PC-9 (cell line): ENCODE results near the gene SIRPD.
A peak's percentile ranks its signal among the peaks of the same experiment; 100 is the strongest.

ENCODE experiments used
- CTCF ChIP-seq: fragments of 200-600 bp; sonication (generic); conservative IDR thresholded peaks from 2 replicates; pipeline ENCODE4 v1.6.1; 2017; ENCODE audit warnings: mixed run types, antibody characterized with exemption, mild to moderate bottlenecking, moderate library complexity
- EZH2 ChIP-seq: fragments of 200-600 bp; sonication (generic); IDR thresholded peaks from 2 replicates; pipeline ENCODE4 v1.8.0; 2017; ENCODE audit warnings: antibody characterized with exemption, low read depth

DNA sequence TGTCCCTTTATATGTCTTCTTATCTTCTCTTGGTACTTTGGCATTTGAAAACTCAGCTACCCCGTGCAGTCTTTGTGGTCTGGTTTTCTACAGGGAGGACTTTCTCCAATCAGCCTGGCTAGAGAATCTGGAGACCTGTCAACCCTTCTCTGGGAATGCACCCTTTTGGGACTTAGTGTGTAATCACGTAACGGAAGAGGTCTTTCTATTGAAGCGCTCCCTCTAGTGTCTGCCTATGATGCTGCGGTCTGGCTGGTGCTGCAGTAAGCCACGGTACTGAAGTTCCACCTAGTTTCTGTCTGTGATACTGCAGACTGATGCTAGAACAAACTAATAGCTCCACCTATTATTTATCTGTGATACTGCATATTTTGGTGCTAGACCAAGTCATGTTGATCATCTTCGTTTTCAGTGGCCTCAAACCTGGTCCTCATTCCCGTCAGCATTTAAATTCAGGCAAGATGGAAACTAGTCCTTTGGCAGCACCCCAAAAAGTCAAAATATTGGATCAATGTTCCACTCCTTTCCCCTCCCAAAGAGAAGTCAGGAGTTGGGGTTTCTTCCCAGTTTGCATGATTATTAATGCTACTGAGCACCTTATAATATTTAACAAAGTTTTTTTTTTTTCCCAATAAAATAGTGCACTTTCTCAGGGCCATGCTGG, 53.8 kb downstream of the SIRPD start:
- peak; percentile 96 for TF ChIP-seq CTCF
- TF ChIP-seq EZH2 = no peak
